ENCODE measurements around the gene DUSP11. TPM values are rescaled to one million over a fixed set of nuclear protein-coding genes. Genes with fewer than 3 reads are reported as not detected.

Gene DUSP11
- total RNA-seq, 1 donor from 2014 or later, result 32.4 TPM

DNA sequence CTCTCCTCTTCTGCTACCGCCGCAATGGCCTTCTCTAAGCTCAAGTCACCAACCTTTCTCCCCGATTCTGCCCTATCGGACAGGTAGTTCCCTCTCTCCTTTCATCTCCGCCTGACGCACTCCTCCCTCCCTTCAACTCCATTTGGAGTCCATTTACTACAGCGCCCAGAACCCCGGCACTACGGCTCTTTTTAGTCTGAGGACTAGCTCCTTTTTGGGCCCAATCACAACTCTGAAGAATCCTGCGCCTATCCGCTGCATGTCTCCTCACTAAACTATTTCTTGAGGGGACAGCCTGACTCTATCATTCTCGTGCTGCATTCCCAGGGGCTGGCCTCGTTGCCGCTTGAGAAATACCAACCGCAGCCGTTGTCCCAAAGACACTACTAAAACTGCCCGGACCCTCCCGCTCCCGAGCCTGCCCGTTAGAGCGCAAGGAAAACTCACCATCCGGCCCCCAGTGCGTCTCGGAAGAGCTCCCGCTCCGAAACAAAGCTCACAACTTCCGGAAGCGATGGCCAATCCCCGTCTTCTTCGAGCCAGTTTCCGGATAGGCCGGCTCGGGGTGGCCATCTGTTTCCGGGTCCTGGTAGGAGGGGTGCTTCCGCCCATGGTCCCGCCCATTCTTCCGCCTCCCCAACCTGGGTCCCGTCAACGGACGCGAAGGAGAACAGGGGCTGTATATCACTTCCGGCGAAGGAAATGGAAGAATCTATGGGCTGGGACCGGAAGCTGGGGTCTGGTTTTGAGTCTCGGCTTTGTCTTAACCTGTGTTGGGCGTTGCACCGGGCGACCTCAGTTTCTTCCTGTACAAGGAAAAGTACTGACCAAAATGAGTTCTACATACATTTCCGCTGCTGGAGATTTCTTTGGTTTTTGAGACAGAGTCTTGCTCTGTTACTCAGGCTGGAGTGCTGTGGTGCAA is 42.8 kb downstream of the DUSP11 start, which contains the start of gene TPRKB:
Gene TPRKB, minus strand, starts transcription at position 491 of the 925 bp plus-strand sequence. CDS start 2,776 bp downstream, outside the sequence.
- H3K9me3 Mint-ChIP-seq (ENCODE audit: unreplicated experiment), result no peaks in the 10 kb centered on the region

DNA sequence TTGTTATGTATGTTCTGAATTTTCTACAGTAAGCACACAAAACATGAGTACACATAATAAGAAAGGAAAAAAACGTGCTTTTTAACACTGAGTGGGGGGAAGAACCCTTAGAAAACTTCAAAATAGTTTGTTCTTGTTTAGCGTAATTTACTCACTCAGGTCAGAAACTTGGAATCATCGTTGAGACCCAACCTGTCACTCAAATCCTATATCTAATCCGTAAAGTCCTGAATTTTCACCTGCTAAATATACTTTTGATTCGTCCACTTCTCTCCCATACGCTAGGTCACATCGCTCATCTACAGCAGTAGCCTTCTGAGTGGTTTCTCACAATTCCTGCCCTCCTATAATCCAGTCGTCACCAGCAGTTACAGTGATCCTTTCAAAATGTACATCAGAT is 43.5 kb downstream of the DUSP11 start:
- peaks cover 32% of the 10 kb centered on the region for H3K36me3 Mint-ChIP-seq (ENCODE audit: low read depth, unreplicated experiment)
- H3K4me1 Mint-ChIP-seq (ENCODE audit: unreplicated experiment), result peaks cover 10% of the 10 kb centered on the region
- TF ChIP-seq, protein P1, sequence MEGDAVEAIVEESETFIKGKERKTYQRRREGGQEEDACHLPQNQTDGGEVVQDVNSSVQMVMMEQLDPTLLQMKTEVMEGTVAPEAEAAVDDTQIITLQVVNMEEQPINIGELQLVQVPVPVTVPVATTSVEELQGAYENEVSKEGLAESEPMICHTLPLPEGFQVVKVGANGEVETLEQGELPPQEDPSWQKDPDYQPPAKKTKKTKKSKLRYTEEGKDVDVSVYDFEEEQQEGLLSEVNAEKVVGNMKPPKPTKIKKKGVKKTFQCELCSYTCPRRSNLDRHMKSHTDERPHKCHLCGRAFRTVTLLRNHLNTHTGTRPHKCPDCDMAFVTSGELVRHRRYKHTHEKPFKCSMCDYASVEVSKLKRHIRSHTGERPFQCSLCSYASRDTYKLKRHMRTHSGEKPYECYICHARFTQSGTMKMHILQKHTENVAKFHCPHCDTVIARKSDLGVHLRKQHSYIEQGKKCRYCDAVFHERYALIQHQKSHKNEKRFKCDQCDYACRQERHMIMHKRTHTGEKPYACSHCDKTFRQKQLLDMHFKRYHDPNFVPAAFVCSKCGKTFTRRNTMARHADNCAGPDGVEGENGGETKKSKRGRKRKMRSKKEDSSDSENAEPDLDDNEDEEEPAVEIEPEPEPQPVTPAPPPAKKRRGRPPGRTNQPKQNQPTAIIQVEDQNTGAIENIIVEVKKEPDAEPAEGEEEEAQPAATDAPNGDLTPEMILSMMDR (IDR thresholded peaks at IDR 0.05; ENCODE audit: unreplicated experiment), result no peak
- peak overlapping the region; percentile 99 for H3K4me3 Mint-ChIP-seq (ENCODE audit: unreplicated experiment)
- H3K9me3 Mint-ChIP-seq (ENCODE audit: unreplicated experiment), result no peaks in the 10 kb centered on the region
- peaks cover 9% of the 10 kb centered on the region for H3K27me3 Mint-ChIP-seq (ENCODE audit: unreplicated experiment)
- no peak for DNase-seq (ENCODE audit: low spot score)
- peak overlapping the region; percentile 100 for H3K27ac Mint-ChIP-seq (ENCODE audit: unreplicated experiment)

More for the DNA sequence above, 42.8 kb downstream of the DUSP11 start, which contains the start of gene TPRKB:
- Mint-ChIP-seq H3K4me1 (ENCODE audit: unreplicated experiment) (peaks cover 10% of the 10 kb centered on the region), H3K4me3 (ENCODE audit: unreplicated experiment) (peak within 1 kb of the TSS; percentile 99), H3K27me3 (ENCODE audit: unreplicated experiment) (peaks cover 9% of the 10 kb centered on the region), H3K36me3 (ENCODE audit: low read depth, unreplicated experiment) (peaks cover 35% of the 10 kb centered on the region), H3K27ac (ENCODE audit: unreplicated experiment) (peak within 1 kb of the TSS; percentile 100)
- peak; percentile 87 for DNase-seq (ENCODE audit: low spot score)
- TF ChIP-seq, protein P1 (IDR thresholded peaks at IDR 0.05; ENCODE audit: unreplicated experiment), result no peak

DNA sequence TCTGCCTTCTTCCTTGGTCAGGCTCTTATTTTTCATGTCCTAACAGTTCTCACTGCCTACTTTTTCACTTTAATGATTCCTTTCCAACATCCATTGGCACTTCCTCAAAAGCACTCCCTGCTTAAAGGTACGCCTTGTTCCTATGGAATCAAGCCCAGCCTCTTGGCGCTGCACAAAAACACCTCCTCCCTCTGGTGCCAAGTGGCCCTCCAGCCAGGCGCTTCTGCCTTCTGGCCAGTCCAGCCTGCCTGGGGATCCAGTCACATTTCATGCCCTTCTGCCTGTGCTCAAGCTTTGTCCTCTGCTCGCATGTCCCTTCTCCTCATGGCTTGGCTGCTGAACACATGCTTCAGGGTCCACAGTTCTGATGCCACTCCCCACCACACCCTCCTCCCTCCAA is 49.1 kb downstream of the DUSP11 start:
- peaks cover 8% of the 10 kb centered on the region for H3K4me1 Mint-ChIP-seq (ENCODE audit: unreplicated experiment)
- TF ChIP-seq, protein P1 (IDR thresholded peaks at IDR 0.05; ENCODE audit: unreplicated experiment), result no peak
- peaks cover 32% of the 10 kb centered on the region for H3K36me3 Mint-ChIP-seq (ENCODE audit: low read depth, unreplicated experiment)

DNA sequence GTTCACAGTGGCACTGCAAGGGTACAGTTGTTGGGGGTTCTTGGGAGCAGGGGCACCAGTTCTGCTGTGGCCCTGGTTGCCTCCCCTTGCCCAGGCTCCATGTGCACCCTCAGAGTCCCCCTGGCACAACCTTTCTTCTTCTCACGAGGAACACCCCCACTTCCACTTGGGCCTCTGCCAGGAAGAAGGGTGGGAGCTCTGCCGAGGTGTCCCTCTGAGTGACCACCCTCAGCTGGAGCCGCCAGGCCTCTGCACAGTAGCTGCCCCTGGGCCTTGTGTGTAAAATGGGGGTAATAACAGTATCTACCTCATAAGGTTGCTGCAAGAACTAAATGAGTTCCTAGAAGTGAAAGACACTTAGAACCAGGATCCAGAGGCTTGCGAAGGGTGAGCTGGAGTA is 51.2 kb downstream of the DUSP11 start:
- H3K4me1 Mint-ChIP-seq (ENCODE audit: unreplicated experiment), result peaks cover 8% of the 10 kb centered on the region

More for the DNA sequence above, 49.1 kb downstream of the DUSP11 start:
- no peaks in the 10 kb centered on the region for H3K9me3 Mint-ChIP-seq (ENCODE audit: unreplicated experiment)
- peak overlapping the region; percentile 13 for H3K27ac Mint-ChIP-seq (ENCODE audit: unreplicated experiment)
- no peak for DNase-seq (ENCODE audit: low spot score)
- peaks cover 2% of the 10 kb centered on the region for H3K27me3 Mint-ChIP-seq (ENCODE audit: unreplicated experiment)
- no peak overlapping the region for H3K4me3 Mint-ChIP-seq (ENCODE audit: unreplicated experiment)

More for the DNA sequence above, 51.2 kb downstream of the DUSP11 start:
- no peak for DNase-seq (ENCODE audit: low spot score)
- Mint-ChIP-seq H3K36me3 (ENCODE audit: low read depth, unreplicated experiment) (peaks cover 27% of the 10 kb centered on the region), H3K4me3 (ENCODE audit: unreplicated experiment) (no peak overlapping the region), H3K27ac (ENCODE audit: unreplicated experiment) (no peak overlapping the region), H3K9me3 (ENCODE audit: unreplicated experiment) (no peaks in the 10 kb centered on the region), H3K27me3 (ENCODE audit: unreplicated experiment) (peaks cover 2% of the 10 kb centered on the region)
- TF ChIP-seq, protein P1 (IDR thresholded peaks at IDR 0.05; ENCODE audit: unreplicated experiment), result no peak
